ENCODE results near the gene LZTR1. TPM values are rescaled to one million over a fixed set of nuclear protein-coding genes. Genes with fewer than 3 reads are reported as not detected.

LZTR1 gene
- total RNA-seq, 2 donors from 2014 or later, result 31.6 to 61.7 TPM

DNA sequence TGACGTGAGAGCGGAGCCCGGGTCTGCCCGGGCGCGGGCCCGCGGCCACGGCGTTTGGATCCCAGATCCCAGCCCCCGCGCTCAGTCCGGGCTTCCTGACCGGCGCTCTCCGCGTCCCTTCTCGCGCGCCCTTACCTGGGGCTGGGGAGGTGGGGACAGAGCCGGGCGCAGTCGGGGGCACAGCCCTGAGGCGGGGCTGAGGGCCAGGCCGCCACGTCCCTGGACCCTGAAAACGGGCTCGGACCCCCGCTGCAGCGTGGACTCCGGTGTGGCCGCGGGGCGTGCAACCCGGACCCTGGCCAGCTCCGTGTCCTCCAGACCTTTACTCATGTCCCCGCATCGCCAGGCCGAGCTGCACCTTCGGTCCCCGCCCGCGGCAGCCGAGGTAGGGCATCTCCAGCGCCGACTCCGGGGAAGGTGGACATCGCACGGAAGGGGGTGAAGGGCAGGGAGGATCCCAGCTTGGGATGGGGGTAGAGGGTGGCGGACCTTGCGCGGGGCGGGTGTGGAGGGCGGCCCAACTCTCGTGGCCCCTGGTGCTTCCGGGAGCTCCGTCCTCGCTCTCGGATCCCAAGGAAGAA, 24.9 kb upstream of the LZTR1 start:
- TF ChIP-seq, protein P1, sequence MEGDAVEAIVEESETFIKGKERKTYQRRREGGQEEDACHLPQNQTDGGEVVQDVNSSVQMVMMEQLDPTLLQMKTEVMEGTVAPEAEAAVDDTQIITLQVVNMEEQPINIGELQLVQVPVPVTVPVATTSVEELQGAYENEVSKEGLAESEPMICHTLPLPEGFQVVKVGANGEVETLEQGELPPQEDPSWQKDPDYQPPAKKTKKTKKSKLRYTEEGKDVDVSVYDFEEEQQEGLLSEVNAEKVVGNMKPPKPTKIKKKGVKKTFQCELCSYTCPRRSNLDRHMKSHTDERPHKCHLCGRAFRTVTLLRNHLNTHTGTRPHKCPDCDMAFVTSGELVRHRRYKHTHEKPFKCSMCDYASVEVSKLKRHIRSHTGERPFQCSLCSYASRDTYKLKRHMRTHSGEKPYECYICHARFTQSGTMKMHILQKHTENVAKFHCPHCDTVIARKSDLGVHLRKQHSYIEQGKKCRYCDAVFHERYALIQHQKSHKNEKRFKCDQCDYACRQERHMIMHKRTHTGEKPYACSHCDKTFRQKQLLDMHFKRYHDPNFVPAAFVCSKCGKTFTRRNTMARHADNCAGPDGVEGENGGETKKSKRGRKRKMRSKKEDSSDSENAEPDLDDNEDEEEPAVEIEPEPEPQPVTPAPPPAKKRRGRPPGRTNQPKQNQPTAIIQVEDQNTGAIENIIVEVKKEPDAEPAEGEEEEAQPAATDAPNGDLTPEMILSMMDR (IDR thresholded peaks at IDR 0.05), result no peak
- peaks cover 6% of the 10 kb centered on the region for H3K4me1 ChIP-seq

DNA sequence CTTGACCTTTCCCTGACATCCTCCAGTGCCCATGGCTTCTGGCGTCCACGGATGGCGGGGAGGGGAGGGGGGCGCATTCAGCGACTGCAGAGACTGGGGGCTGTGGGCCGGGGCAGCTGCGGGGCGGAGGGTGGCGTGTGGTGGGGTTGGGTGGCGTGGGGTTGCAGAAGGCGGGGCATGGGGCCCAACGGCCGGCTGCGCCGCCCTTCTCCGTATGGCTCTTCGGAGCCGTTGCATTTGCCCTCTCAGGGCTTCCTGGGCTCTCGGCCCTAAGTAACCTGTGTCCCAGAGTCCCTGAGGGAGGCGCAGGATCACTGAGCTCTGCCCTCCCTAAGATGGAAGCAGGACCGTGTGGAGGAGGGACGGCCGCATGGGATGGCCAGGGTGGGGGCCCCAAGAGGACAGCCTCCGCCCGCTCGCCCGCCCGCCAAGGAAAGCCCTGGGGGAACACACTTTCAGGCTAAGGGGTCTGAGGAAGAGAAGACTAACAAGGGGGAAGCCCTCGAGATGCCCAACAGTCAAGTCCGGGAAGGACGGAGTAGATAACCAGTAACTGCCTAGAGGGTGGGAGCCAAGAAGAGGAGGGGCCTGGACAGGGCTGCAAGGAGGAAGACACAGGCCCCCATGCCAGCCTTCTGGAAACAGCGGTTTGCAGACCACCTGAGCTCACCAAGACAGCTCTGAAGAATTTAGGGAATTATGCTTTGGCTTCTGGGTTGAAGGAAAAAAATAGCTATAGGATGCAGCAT, 24.2 kb upstream of the LZTR1 start:
- Histone ChIP-seq H3K27me3 (no peaks in the 10 kb centered on the region), H3K27ac (peak overlapping the region; percentile 88), H3K9me3 (no peaks in the 10 kb centered on the region), H3K4me3 (peak overlapping the region; percentile 73), H3K4me1 (peaks cover 6% of the 10 kb centered on the region), H3K36me3 (no peaks in the 10 kb centered on the region), H3K9ac (ENCODE audit: low read depth in 2 of 2, low read length in 2 of 2) (peak overlapping the region; percentile 88 to 89)
- DNase-seq, result peak; percentile 79
- intact Hi-C loops (cut with DNase I), result no loop called here
- TF ChIP-seq, protein P1 (IDR thresholded peaks at IDR 0.05), result no peak

More for the DNA sequence above, 24.9 kb upstream of the LZTR1 start:
- Histone ChIP-seq H3K27me3 (no peaks in the 10 kb centered on the region), H3K27ac (peak overlapping the region; percentile 88), H3K4me3 (peak overlapping the region; percentile 73), H3K9ac (ENCODE audit: low read depth in 2 of 2, low read length in 2 of 2) (peak overlapping the region; percentile 88 to 89), H3K9me3 (no peaks in the 10 kb centered on the region), H3K36me3 (no peaks in the 10 kb centered on the region)
- intact Hi-C loops (cut with DNase I), result no loop called here
- DNase-seq, result no peak

DNA sequence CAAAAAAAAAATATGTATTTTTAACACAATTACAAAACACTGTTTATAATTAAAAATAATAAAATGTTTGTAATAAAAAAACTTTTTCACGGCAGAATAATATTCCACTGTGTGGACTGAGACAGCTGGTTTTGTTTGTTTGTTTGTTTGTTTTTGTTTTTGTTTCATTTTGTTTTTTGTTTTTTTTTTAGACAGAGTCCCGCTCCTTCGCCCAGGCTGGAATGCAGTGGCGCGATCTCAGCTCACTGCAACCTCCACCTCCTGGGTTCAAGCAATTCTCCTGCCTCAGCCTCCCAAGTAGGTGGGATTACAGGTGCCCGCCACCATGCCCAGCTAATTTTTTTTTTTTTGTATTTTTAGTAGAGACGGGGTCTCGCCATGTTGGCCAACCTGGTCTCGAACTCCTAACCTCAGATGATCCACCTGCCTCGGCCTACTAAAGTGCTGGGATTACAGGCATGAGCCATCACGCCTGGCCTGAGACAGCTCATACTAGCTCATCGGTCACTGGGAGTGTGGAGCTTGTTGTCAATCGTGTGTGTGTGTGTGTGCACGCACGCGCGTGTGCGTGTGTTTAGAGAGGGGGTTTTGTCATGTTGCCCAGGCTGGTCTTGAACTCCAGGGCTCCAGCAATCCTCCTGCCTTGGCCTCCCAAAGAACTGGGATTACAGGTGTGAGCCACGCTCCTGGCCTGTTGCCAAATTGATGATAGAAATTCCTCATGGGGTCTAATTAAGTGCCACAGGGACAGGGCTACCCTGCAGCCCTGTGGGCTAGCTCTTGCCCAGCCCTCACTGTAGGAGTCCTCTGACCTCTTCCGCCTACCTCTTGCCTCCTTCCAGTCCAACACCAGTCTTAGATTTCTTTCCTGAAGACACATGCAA, 22.3 kb upstream of the LZTR1 start:
- Histone ChIP-seq H3K9me3 (no peaks in the 10 kb centered on the region), H3K27ac (no peak overlapping the region), H3K9ac (ENCODE audit: low read depth in 2 of 2, low read length in 2 of 2) (no peak overlapping the region), H3K36me3 (no peaks in the 10 kb centered on the region), H3K27me3 (no peaks in the 10 kb centered on the region), H3K4me3 (no peak overlapping the region), H3K4me1 (peaks cover 6% of the 10 kb centered on the region)
- intact Hi-C loops (cut with DNase I), result loop anchor here (10.0 kb wide), 1 partner anchor 85 kb away; no protein-coding TSS in a partner anchor
- TF ChIP-seq, protein P1 (IDR thresholded peaks at IDR 0.05), result no peak
- no peak for DNase-seq

DNA sequence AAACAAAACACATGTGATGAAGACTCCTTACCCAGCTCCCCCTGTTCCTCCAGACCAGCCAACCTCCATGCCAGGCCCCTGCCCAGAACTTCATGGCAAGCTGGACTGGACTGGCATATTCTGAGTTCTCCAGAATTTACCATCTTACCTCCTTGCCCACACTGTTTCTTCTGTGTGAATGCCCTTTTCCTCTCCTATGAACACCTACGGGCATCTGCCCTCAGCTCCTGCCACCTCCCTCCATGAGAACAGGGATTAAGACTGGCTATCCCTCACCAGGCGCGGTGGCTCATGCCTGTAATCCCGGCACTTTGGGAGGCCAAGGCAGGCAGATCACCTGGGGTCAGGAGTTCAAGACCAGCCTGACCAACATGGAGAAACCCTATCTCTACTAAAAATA, 21.5 kb upstream of the LZTR1 start:
- Histone ChIP-seq H3K9ac (ENCODE audit: low read depth in 2 of 2, low read length in 2 of 2) (no peak overlapping the region), H3K9me3 (no peaks in the 10 kb centered on the region), H3K36me3 (no peaks in the 10 kb centered on the region), H3K4me3 (no peak overlapping the region), H3K4me1 (peaks cover 6% of the 10 kb centered on the region), H3K27ac (no peak overlapping the region), H3K27me3 (no peaks in the 10 kb centered on the region)
- TF ChIP-seq, protein P1 (IDR thresholded peaks at IDR 0.05), result no peak
- intact Hi-C loops (cut with DNase I), result loop anchor here (10.0 kb wide), 1 partner anchor 86 kb away; no protein-coding TSS in a partner anchor
- DNase-seq, result no peak

DNA sequence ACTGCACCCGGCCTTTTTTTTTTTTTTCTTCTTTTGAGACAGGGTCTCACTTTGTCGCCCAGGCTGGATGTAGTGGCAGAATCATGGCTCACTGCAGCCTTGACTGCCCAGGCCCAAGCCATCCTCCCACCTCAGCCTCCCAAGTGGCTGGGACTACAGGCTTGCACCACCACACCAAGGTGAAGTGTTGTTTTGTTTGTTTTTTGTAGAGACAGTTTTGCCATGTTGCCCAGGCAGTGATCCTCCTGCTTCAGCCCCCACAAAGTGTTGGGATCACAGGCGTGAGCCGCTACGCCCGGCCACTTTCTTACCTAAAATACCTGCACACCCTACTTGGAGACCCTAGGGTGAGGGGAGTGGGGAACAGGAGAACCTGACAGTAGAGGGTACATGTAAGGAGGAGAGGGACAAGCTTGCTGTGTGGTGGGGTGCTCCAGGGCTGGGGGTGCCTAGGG, 19.6 kb upstream of the LZTR1 start:
- Histone ChIP-seq H3K36me3 (no peaks in the 10 kb centered on the region), H3K9ac (ENCODE audit: low read depth in 2 of 2, low read length in 2 of 2) (no peak overlapping the region), H3K4me3 (no peak overlapping the region), H3K27me3 (no peaks in the 10 kb centered on the region), H3K4me1 (peaks cover 9% of the 10 kb centered on the region), H3K9me3 (no peaks in the 10 kb centered on the region), H3K27ac (no peak overlapping the region)
- DNase-seq, result no peak
- TF ChIP-seq, protein P1 (IDR thresholded peaks at IDR 0.05), result no peak
- intact Hi-C loops (cut with DNase I), result loop anchor here (10.0 kb wide), 1 partner anchor 88 kb away; no protein-coding TSS in a partner anchor
